22Rv1 (cell line): Measurements from ENCODE around the gene TPCN2.

Experiments
- CTCF ChIP-seq: fragments of 450-650 bp; IDR thresholded peaks from 2 replicates; pipeline ENCODE4 v1.5.1; 2017; ENCODE audit warnings: mild to moderate bottlenecking
- ZFX ChIP-seq: fragments of 450-650 bp; IDR thresholded peaks from 2 replicates; pipeline ENCODE4 v1.6.1; 2017; ENCODE audit warnings: antibody characterized with exemption, borderline replicate concordance

- TF ChIP-seq CTCF (no peak), ZFX (no peak)
Observed at GRCh38 chr11:69022260-69022659, 26.5 kb upstream of the TPCN2 start.
